SK-N-SH (cell line): ENCODE data around the gene EGLN3. TPM values are rescaled to one million over a fixed set of nuclear protein-coding genes. Genes with fewer than 3 reads are reported as not detected.

ENCODE experiments used
- CTCF ChIA-PET: fragments of 300-600, 350-600 bp; formaldehyde crosslinking; extraction: SDS; loops from one replicate; lab custom pipeline; 2021; lab: Yijun Ruan, JAX
- POLR2A ChIA-PET: fragments of 350-600 bp; sonication (Branson Sonifier 250); formaldehyde crosslinking; extraction: SDS; loops from one replicate; lab custom pipeline; 2020; ENCODE audit warnings: antibody characterized with exemption, inconsistent platforms; lab: Yijun Ruan, JAX
- DNase-seq: peaks from one replicate; pipeline ENCODE4 v3.0.0; 2012
- H2AFZ ChIP-seq: fragments of 200-600 bp; sonication (generic); 2 replicates; pipeline ENCODE4 v1.8.1; 2016; ENCODE audit warnings: antibody characterized with exemption, mild to moderate bottlenecking, low read depth
- H3F3A ChIP-seq: fragments of 200-600 bp; sonication (generic); replicated peaks from 2 replicates; pipeline ENCODE3; 2016; ENCODE audit warnings: antibody characterized with exemption, mild to moderate bottlenecking; ENCODE audit not compliant: insufficient read depth
- H3K27ac ChIP-seq, 2 experiments: fragments of 200-500 bp in 1 of 2; fragments of 200-600 bp in 1 of 2; sonication (Bioruptor generic) in 1 of 2; sonication (generic), shearing (Covaris generic) in 1 of 2; 2 replicates each; pipeline versions ENCODE4 v1.5.1 to v1.6.1; 2014 to 2016; ENCODE audit warnings: low read depth in 2 of 2, inconsistent platforms in 1 of 2, low read length in 1 of 2, mild to moderate bottlenecking in 1 of 2, mixed read lengths in 1 of 2
- H3K27me3 ChIP-seq: fragments of 200-600 bp; sonication (generic), shearing (Covaris generic); 2 replicates; pipeline ENCODE4 v1.6.1; 2016; ENCODE audit warnings: mixed run types; ENCODE audit not compliant: insufficient read depth
- H3K36me3 ChIP-seq, 2 experiments: fragments of 200-500 bp in 1 of 2; fragments of 200-600 bp in 1 of 2; sonication (Bioruptor generic) in 1 of 2; sonication (generic) in 1 of 2; replicated peaks in 1 of 2; 2 replicates each; pipeline versions ENCODE3 to v1.5.1; 2014 to 2016; ENCODE audit warnings: low read length in 1 of 2, mild to moderate bottlenecking in 1 of 2; ENCODE audit not compliant: insufficient read depth in 2 of 2, control insufficient read depth in 1 of 2
- H3K4me1 ChIP-seq, 2 experiments: fragments of 200-500 bp in 1 of 2; fragments of 200-600 bp in 1 of 2; sonication (Bioruptor generic) in 1 of 2; sonication (generic), shearing (Covaris generic) in 1 of 2; 2 replicates each; pipeline versions ENCODE4 v1.5.1 to v1.6.1; 2014 to 2016; ENCODE audit warnings: low read depth in 1 of 2, low read length in 1 of 2, mixed run types in 1 of 2; ENCODE audit not compliant: insufficient read depth in 2 of 2, control insufficient read depth in 1 of 2
- H3K4me2 ChIP-seq: fragments of 200-600 bp; sonication (generic), shearing (Covaris generic); 2 replicates; pipeline ENCODE4 v1.6.1; 2017; ENCODE audit warnings: mixed run types
- H3K4me3 ChIP-seq, 2 experiments: fragments of 200-500 bp in 1 of 2; fragments of 200-600 bp in 1 of 2; sonication (Bioruptor generic) in 1 of 2; sonication (generic), shearing (Covaris generic) in 1 of 2; 2 replicates each; pipeline versions ENCODE4 v1.5.1 to v1.8.1; 2014 to 2016; ENCODE audit warnings: low read depth in 2 of 2, inconsistent platforms in 1 of 2, low read length in 1 of 2, mild to moderate bottlenecking in 1 of 2, mixed read lengths in 1 of 2, moderate library complexity in 1 of 2
- H3K79me2 ChIP-seq: fragments of 200-600 bp; sonication (generic); 2 replicates; pipeline ENCODE4 v1.8.1; 2017; ENCODE audit warnings: mild to moderate bottlenecking; ENCODE audit not compliant: insufficient read depth
- H3K9ac ChIP-seq: fragments of 200-600 bp; sonication (generic); 2 replicates; pipeline ENCODE4 v1.6.1; 2017; ENCODE audit warnings: mixed run types
- H3K9me2 ChIP-seq: fragments of 200-600 bp; sonication (generic); 2 replicates; pipeline ENCODE4 v1.6.1; 2017; ENCODE audit warnings: mixed run types
- H3K9me3 ChIP-seq: fragments of 200-600 bp; sonication (generic); 2 replicates; pipeline ENCODE4 v1.6.1; 2017; ENCODE audit warnings: mixed run types, mild to moderate bottlenecking, moderate library complexity
- H4K20me1 ChIP-seq: fragments of 200-600 bp; sonication (generic); 2 replicates; pipeline ENCODE4 v1.6.1; 2017; ENCODE audit warnings: mild to moderate bottlenecking, mixed run types; ENCODE audit not compliant: insufficient read depth
- ELF1 ChIP-seq: IDR thresholded peaks from 2 replicates; pipeline ENCODE4 v1.4.0; 2012
- EZH2phosphoT487 ChIP-seq: fragments of 200-600 bp; sonication (generic); IDR thresholded peaks from 2 replicates; pipeline ENCODE4 v1.6.1; 2017; ENCODE audit warnings: low read depth, mixed run types, mild to moderate bottlenecking, antibody characterized with exemption, moderate library complexity, borderline replicate concordance
- FOXJ3 ChIP-seq: sonication (generic); formaldehyde crosslinking; IDR thresholded peaks from 2 replicates; pipeline ENCODE4 v1.5.1; 2020; ENCODE audit warnings: mild to moderate bottlenecking, missing genetic modification reagents
- GATA2 ChIP-seq: sonication (generic); formaldehyde crosslinking; IDR thresholded peaks from 2 replicates; pipeline ENCODE4 v1.5.0; 2020; ENCODE audit warnings: mild to moderate bottlenecking, missing genetic modification reagents
- NFIC ChIP-seq: IDR thresholded peaks from 2 replicates; pipeline ENCODE4 v1.4.0; 2012; ENCODE audit warnings: borderline replicate concordance
- NRF1 ChIP-seq: IDR thresholded peaks from 2 replicates; pipeline ENCODE4 v1.6.1; 2012; ENCODE audit warnings: low read depth, mild to moderate bottlenecking, low read length
- SMC3 ChIP-seq: IDR thresholded peaks from 2 replicates; pipeline ENCODE4 v1.6.1; 2012; ENCODE audit warnings: low read depth, low read length, improper control_type of control experiment
- TAF1 ChIP-seq: IDR thresholded peaks from 2 replicates; pipeline ENCODE4 v1.6.1; 2012; ENCODE audit warnings: low read depth, mild to moderate bottlenecking, low read length, moderate library complexity, borderline replicate concordance
- TCF12 ChIP-seq: IDR thresholded peaks from 2 replicates; pipeline ENCODE4 v1.4.0; 2012
- YY1 ChIP-seq: IDR thresholded peaks from 2 replicates; pipeline ENCODE4 v1.4.0; 2012; ENCODE audit warnings: low read depth, mild to moderate bottlenecking
- WGBS: methylation state at CpG from one replicate; pipeline ENCODE4 v1.1.6; 2017; ENCODE audit warnings: low lambda C conversion rate; 5-methylcytosine and 5-hydroxymethylcytosine counted together
- polyA plus RNA-seq, 3 experiments: library from polyadenylated mRNA; depleted of rRNA; stranded (reverse); fragments of >200 nt; gene quantifications; 2 replicates each; pipeline ENCODE4 v1.2.3, GENCODE V29; 2012
- TF ChIP-seq, protein P1 (sequence below): fragments of 200-600 bp; sonication (generic); IDR thresholded peaks from 2 replicates; pipeline ENCODE4 v1.6.1; 2017; ENCODE audit warnings: antibody characterized with exemption, mild to moderate bottlenecking, moderate library complexity
- TF ChIP-seq, protein P2 (sequence below): IDR thresholded peaks from 2 replicates; pipeline ENCODE4 v1.4.0; 2012; ENCODE audit warnings: low read depth, borderline replicate concordance
- TF ChIP-seq, protein P3 (sequence below): IDR thresholded peaks from 2 replicates; pipeline ENCODE4 v1.4.0; 2012; ENCODE audit warnings: low read depth
- TF ChIP-seq, protein P4 (sequence below): fragments of 150-350 bp; IDR thresholded peaks from 2 replicates; pipeline ENCODE4 v1.6.1; 2016; ENCODE audit warnings: mild to moderate bottlenecking, low read depth, low read length

EGLN3 gene
- polyA plus RNA-seq, 1 of the 3 experiments (the other 2 are of a cell fraction): 0.31 TPM

DNA sequence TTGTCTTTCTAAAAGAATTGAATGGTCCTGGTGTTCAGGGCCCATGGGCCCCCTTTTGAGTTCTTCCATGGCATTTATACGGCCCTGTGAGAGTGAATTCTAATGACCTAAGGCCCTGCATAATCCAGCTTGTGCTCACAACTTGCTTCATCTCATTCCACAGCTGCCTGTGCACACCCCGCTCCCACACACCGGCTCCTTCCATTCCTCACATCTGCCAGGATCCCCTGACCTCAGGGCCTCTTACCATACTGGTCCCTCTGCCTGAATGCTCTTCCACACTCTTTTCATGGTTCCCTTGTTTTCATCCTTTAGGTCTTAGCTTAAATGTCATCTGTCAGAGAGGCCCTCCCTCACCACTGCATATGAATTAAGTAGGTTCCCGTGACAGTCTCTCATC is 49.5 kb upstream of the EGLN3 start:
- Histone ChIP-seq H2AFZ (no peak overlapping the region), H3K9ac (no peak overlapping the region), H3K9me2 (no peaks in the 10 kb centered on the region), H3K4me1 (no peaks in the 10 kb centered on the region), H3K4me2 (no peak overlapping the region), H3K4me3 (no peak overlapping the region), H3F3A (no peaks in the 10 kb centered on the region), H3K79me2 (no peaks in the 10 kb centered on the region), H3K27ac (no peak overlapping the region), H4K20me1 (no peaks in the 10 kb centered on the region), H3K9me3 (no peaks in the 10 kb centered on the region), H3K36me3 (no peaks in the 10 kb centered on the region), H3K27me3 (peaks cover 1% of the 10 kb centered on the region; the same call in 1 of the 2 replicates)
- CTCF ChIA-PET: no interaction called here
- no peak for DNase-seq
- POLR2A ChIA-PET: no interaction called here
- TF ChIP-seq ELF1 (no peak), NRF1 (no peak), YY1 (no peak), GATA2 (CRISPR knock-in tag) (no peak), NFIC (no peak), SMC3 (no peak)
- TF ChIP-seq, protein P1, sequence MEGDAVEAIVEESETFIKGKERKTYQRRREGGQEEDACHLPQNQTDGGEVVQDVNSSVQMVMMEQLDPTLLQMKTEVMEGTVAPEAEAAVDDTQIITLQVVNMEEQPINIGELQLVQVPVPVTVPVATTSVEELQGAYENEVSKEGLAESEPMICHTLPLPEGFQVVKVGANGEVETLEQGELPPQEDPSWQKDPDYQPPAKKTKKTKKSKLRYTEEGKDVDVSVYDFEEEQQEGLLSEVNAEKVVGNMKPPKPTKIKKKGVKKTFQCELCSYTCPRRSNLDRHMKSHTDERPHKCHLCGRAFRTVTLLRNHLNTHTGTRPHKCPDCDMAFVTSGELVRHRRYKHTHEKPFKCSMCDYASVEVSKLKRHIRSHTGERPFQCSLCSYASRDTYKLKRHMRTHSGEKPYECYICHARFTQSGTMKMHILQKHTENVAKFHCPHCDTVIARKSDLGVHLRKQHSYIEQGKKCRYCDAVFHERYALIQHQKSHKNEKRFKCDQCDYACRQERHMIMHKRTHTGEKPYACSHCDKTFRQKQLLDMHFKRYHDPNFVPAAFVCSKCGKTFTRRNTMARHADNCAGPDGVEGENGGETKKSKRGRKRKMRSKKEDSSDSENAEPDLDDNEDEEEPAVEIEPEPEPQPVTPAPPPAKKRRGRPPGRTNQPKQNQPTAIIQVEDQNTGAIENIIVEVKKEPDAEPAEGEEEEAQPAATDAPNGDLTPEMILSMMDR: no peak
- TF ChIP-seq, protein P2, sequence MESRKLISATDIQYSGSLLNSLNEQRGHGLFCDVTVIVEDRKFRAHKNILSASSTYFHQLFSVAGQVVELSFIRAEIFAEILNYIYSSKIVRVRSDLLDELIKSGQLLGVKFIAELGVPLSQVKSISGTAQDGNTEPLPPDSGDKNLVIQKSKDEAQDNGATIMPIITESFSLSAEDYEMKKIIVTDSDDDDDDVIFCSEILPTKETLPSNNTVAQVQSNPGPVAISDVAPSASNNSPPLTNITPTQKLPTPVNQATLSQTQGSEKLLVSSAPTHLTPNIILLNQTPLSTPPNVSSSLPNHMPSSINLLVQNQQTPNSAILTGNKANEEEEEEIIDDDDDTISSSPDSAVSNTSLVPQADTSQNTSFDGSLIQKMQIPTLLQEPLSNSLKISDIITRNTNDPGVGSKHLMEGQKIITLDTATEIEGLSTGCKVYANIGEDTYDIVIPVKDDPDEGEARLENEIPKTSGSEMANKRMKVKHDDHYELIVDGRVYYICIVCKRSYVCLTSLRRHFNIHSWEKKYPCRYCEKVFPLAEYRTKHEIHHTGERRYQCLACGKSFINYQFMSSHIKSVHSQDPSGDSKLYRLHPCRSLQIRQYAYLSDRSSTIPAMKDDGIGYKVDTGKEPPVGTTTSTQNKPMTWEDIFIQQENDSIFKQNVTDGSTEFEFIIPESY: no peak
- TF ChIP-seq, protein P3, sequence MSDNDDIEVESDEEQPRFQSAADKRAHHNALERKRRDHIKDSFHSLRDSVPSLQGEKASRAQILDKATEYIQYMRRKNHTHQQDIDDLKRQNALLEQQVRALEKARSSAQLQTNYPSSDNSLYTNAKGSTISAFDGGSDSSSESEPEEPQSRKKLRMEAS: no peak
- WGBS: 77% methylated on average over 4 of the region's 4 CpGs

DNA sequence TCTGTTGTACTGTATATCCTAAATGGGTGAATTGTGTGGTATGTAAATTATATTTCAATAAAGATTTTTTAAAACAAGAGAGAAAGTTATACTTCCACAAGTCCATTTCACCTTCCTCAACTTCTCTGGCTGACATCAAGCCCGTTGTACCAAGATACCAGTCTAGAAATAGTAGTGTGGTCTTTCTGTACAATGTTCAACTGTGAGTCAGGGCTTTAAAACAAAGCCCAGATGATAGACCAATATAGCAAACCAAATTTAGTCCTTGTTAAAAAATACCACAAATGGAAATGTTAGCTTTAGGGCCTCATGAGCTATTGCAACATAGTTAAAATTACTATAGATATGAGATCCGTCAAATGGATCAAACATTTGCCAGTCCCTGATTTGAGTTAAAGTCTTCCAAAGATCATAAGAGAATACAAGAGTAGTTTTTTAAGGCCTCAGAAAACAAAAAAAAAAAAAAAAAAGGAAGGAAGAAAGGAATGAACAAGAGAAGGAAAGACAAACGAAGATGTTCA is 49.0 kb upstream of the EGLN3 start:
- Histone ChIP-seq H3K9me3 (no peaks in the 10 kb centered on the region), H3K4me2 (no peak overlapping the region), H3F3A (no peaks in the 10 kb centered on the region), H2AFZ (no peak overlapping the region), H3K36me3 (no peaks in the 10 kb centered on the region), H3K9me2 (no peaks in the 10 kb centered on the region), H3K27ac (no peak overlapping the region), H3K27me3 (no peaks in the 10 kb centered on the region), H4K20me1 (no peaks in the 10 kb centered on the region), H3K79me2 (no peaks in the 10 kb centered on the region), H3K4me3 (no peak overlapping the region), H3K9ac (no peak overlapping the region), H3K4me1 (no peaks in the 10 kb centered on the region)
- WGBS: 58% methylated on average over 3 of the region's 3 CpGs
- ChIA-PET CTCF (no interaction called here), POLR2A (no interaction called here)
- no peak for TF ChIP-seq FOXJ3 (CRISPR knock-in tag)
- TF ChIP-seq, protein P3: no peak
- no peak for TF ChIP-seq GATA2 (CRISPR knock-in tag)
- TF ChIP-seq EZH2phosphoT487: no peak
- TF ChIP-seq, protein P2: no peak
- no peak for TF ChIP-seq TCF12
- TF ChIP-seq, protein P4, sequence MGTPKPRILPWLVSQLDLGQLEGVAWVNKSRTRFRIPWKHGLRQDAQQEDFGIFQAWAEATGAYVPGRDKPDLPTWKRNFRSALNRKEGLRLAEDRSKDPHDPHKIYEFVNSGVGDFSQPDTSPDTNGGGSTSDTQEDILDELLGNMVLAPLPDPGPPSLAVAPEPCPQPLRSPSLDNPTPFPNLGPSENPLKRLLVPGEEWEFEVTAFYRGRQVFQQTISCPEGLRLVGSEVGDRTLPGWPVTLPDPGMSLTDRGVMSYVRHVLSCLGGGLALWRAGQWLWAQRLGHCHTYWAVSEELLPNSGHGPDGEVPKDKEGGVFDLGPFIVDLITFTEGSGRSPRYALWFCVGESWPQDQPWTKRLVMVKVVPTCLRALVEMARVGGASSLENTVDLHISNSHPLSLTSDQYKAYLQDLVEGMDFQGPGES: no peak
- TF ChIP-seq TAF1: no peak
- TF ChIP-seq ELF1: no peak
- TF ChIP-seq, protein P1: no peak
- no peak for DNase-seq
